Sigmoid colon (tissue), 4 donors: Measurements from ENCODE around the gene CCDC192.

Experiments used
- POLR2A ChIP-seq, 2 donors: fragments of 450-650 bp; IDR thresholded peaks; one replicate each; pipeline ENCODE4 v1.6.1; 2016; ENCODE audit warnings: antibody characterized with exemption in 2 of 2, mild to moderate bottlenecking in 2 of 2, moderate library complexity in 2 of 2
- POLR2AphosphoS5 ChIP-seq, 4 donors: sonication (generic); formaldehyde crosslinking; IDR thresholded peaks; one replicate each; pipeline ENCODE4 v1.6.1; 2017; ENCODE audit warnings: antibody characterized with exemption in 4 of 4
- TF ChIP-seq, protein P1 (sequence below), 4 experiments: fragments of 450-650 bp in 3 of 4; fragments of 200-600 bp in 1 of 4; IDR thresholded peaks; one replicate each; pipeline ENCODE4 v1.5.1; 2016 to 2019; ENCODE audit warnings: antibody characterized with exemption in 4 of 4, mild to moderate bottlenecking in 3 of 4, moderate library complexity in 2 of 4

DNA sequence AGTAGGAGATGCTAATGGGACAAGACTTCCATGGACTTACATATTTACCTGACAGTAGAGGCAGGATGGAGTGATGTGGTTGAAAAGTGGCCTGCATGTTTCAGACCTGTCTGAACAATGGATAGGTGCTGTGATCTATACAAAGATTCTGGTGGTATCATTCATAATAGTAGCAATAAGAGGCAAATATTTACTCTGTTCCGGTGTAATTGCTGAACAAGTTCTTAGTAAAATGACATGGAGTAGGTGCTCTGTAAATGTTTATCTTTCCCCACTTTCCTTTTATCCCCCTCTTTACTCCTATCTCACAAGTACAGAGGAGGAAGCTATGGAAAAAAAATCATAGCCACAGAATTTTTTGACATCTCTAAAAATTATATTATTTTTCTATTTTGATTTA lies 221.4 kb downstream of the CCDC192 start:
- TF ChIP-seq, protein P1, sequence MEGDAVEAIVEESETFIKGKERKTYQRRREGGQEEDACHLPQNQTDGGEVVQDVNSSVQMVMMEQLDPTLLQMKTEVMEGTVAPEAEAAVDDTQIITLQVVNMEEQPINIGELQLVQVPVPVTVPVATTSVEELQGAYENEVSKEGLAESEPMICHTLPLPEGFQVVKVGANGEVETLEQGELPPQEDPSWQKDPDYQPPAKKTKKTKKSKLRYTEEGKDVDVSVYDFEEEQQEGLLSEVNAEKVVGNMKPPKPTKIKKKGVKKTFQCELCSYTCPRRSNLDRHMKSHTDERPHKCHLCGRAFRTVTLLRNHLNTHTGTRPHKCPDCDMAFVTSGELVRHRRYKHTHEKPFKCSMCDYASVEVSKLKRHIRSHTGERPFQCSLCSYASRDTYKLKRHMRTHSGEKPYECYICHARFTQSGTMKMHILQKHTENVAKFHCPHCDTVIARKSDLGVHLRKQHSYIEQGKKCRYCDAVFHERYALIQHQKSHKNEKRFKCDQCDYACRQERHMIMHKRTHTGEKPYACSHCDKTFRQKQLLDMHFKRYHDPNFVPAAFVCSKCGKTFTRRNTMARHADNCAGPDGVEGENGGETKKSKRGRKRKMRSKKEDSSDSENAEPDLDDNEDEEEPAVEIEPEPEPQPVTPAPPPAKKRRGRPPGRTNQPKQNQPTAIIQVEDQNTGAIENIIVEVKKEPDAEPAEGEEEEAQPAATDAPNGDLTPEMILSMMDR (IDR thresholded peaks at IDR 0.05) = no peak
- TF ChIP-seq POLR2A (IDR thresholded peaks at IDR 0.05) (no peak), POLR2AphosphoS5 (IDR thresholded peaks at IDR 0.05) (no peak)
